ENCODE measurements around the gene MSLN.

The MSLN gene

DNA sequence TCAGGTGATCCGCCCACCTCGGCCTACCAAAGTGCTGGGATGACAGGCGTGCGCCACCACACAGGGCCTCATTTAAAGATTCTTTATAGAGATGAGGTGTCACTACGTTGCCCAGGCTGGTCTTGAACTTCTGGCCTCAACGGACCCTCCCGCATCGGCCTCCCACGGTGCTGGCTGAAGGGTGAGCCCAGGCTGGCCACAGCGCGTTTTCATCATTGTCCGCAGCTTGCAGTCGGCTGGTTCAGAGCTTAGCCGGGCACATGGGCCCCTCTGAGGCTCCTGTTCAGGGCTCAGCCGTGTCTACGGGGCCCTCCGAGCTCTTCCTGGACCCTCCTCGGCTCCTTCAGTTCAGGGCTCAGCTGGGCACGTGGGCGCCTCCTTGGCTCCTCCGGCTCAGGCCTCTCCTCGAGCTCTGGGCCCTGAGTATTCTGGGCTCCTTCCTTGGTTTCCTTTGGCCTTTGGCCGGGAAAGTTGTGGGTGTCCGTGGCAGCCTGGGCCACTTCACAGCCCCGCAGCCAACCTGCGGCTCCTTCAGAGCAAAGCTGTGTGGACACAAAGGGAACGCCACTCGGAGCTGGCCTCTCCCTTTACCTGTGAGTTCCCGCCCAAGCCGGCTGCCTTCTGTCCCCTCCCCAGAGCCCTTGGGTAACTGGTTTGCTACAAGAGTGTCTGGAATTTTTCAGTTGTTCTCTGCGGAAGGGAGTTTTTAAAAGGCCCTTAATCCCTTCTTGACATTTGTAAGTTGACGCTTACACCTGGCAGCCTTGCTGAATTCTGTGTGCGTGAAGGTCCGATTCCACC lies 1.2 kb upstream of the MSLN start:
- no peak for DNase-seq (ENCODE audit: low read depth)

DNA sequence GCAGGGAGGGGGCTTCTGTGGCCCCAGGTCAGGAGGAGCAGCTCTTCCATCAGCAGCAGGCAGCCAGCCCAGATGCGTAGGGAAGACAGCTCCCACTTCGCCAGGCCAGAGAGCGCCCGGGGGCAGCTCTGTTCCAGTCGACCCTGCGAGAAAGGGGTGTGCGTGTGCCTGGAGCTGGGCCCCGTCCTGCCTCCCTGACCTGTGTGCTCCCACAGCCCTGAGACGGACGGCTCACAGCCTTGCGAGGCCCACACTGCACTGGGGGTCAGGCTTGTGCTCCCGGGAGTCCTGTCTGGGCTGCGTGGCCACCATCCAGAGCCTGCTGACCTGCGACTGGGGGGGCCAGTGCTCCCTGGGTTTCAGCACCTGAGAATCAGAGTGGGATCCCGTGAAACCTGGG lies 469 bp upstream of the MSLN start:
- no peak for DNase-seq (ENCODE audit: low read depth)

DNA sequence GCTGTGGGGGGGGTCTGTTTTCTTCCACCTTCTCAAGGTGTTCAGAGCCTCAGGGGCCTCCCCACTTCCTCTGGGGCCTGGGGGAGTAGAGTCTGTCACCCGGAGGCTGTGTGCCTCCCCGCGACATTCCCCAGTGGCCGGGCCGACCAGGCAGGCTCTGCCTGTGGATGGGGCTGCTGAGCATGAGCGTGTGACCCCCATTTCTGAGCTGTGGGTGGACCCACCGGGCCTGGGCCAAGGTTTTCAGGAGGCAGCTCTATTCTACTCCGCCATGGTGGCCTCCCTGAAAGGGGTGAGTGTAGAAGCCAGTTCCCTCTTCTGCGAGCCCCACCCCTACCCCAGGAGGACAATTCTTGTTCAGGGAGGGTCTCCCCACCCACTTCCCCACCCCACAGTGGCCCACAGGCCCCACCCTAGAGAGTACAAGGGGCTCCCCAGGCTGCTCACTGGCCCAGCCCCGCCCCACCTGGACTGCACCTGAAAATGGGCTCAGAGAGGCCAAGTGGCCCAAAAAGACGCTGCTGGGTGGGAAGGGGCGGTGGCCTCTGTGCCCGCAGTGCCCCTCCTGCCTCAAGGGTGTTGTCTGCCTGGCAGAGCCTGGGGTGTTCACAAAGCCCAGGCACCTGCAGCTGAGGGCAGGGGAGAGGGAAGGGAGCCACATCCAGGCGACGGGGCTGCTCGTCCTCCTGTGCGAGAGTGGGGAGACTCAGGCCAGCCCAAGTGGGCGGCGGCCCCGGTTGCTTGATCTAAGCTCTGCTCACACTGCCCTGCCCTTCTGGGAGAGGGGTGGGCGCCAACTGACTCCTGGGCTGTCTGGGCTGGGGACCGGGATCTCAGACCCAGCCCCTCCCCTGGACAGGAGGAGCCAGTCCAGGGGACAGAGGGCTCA lies 1.3 kb downstream of the MSLN start:
- DNase-seq (ENCODE audit: low read depth): no peak

DNA sequence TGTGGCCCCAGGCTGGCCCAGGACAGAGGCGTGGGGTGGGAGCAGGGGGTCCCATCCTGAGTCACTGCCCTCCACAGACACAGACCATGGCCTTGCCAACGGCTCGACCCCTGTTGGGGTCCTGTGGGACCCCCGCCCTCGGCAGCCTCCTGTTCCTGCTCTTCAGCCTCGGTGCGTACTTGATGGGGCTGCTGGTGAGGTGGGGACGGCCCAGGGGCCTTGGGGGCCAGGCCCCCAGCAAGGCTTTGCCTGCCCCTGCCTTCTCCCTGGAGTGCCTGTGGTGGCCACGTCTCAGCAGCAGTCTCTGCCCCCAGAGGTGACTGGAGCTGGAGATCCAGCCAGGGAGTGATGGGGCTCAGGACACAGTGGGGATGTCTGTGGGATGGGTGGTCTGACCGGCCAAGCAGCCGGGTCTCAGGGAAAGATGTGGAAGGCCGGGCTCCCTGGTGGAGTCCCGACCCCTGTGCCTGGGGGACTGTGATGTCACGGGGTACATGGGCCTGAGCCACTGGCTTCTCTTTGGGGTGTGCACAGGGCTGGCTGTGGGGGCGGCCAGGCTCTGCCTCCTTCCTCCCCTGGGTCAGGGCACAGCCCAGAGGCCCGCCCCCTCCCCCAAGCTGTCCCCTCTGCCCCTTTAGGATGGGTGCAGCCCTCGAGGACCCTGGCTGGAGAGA lies 2.2 kb downstream of the MSLN start:
- no peak for DNase-seq (ENCODE audit: low read depth)

DNA sequence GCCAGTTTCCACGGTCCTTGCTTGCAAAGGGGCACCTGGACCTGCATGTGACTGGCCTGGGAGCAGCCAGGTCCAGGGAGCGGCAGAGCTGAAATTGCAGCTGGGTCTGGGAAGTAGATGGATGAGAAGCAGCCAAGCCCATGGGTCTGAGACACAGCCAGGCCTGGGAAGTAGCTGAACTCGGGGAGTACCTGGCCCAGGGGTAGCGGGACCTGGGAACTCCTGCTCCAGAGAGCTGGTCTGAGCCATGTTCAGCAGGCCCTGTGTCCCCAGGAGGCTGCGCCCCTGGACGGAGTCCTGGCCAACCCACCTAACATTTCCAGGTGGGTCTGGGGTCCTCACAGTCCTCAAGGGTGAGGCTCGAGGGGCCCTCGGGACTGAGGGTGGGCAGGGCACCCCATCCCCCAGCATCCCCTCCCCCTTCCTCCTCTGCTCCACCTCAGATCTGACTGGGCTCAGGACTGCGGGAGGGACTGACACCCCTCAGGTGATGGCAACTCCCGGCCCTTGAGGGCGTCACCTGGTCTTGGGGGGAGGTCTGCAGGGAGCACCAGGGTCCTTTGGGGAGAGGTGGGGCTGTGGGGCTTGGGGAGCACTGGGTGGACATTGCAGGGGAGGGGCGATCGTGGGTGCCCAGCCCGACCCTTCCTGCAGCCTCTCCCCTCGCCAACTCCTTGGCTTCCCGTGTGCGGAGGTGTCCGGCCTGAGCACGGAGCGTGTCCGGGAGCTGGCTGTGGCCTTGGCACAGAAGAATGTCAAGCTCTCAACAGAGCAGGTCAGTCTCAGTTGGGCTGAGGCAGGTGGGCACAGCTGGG lies 3.0 kb downstream of the MSLN start:
- no peak for DNase-seq (ENCODE audit: low read depth)

DNA sequence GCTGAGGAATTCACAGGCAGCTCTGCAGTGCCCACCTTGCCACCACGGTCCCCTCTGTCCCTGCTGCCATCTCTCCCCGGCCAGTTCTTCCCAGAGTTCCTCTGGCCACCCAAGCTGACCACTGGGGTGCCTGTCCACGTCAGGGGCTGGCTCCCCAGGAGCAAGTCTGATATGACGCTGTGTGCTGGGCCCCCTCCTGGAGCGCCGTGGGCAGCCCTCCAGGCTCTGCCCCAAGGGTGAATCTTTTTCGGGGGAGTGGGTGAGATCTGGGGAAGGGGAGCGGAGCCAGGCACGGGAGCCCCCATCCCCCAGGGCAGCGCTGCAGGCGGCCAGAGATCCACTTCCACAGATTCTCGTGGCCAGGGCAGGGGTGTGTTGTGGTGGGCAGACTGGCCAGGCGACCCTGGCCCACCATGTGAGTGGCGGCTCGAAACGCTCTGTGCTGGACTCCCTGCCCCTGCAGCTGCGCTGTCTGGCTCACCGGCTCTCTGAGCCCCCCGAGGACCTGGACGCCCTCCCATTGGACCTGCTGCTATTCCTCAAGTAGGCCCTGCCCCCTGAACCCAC lies 3.7 kb downstream of the MSLN start:
- no peak for DNase-seq (ENCODE audit: low read depth)

DNA sequence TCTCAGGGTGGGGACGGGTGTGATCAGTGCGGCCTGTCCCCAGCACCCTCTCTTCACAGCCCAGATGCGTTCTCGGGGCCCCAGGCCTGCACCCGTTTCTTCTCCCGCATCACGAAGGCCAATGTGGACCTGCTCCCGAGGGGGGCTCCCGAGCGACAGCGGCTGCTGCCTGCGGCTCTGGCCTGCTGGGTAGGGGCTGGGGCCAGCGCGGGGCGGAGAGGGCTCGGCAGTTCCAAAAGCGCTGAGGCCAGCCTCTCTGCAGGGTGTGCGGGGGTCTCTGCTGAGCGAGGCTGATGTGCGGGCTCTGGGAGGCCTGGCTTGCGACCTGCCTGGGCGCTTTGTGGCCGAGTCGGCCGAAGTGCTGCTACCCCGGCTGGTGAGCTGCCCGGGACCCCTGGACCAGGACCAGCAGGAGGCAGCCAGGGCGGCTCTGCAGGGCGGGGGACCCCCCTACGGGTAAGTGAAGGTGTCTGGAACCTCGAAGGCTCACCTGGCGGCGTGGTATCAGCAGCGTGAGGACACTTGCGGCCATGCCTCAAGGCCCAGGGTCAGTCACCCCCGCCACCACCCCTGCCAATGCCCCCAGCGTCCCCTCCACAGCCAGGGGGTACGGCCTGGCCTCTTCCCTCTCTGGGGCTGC lies 4.4 kb downstream of the MSLN start:
- no peak for DNase-seq (ENCODE audit: low read depth)

DNA sequence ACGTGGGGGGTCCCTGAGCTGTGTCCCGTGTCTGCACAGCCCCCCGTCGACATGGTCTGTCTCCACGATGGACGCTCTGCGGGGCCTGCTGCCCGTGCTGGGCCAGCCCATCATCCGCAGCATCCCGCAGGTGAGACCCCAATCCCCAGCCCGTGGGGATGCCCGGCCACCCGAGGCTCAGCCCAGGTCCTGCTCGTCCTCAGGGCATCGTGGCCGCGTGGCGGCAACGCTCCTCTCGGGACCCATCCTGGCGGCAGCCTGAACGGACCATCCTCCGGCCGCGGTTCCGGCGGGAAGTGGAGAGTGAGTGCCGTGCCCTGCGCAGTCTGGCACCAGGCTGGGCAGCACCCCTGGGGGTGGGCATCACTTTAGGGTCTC lies 4.9 kb downstream of the MSLN start:
- no peak for DNase-seq (ENCODE audit: low read depth)

DNA sequence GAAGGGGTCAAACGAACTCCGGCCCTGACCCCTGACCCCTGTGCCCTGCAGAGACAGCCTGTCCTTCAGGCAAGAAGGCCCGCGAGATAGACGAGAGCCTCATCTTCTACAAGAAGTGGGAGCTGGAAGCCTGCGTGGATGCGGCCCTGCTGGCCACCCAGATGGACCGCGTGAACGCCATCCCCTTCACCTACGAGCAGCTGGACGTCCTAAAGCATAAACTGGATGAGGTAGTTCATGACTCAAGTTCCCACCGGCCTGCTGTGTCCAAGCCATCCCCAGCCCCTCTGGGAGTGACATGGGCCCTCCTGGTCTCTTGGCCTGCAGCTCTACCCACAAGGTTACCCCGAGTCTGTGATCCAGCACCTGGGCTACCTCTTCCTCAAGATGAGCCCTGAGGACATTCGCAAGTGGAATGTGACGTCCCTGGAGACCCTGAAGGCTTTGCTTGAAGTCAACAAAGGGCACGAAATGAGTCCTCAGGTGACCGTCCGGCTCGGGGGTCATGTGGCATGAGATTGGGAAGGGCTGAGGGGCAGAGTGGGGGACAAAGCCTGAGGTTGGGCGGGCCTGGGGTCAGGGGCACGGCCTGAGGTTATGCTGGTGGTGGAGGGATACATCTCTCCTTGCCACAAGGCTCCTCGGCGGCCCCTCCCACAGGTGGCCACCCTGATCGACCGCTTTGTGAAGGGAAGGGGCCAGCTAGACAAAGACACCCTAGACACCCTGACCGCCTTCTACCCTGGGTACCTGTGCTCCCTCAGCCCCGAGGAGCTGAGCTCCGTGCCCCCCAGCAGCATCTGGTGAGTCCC lies 5.7 kb downstream of the MSLN start:
- no peak for DNase-seq (ENCODE audit: low read depth)

DNA sequence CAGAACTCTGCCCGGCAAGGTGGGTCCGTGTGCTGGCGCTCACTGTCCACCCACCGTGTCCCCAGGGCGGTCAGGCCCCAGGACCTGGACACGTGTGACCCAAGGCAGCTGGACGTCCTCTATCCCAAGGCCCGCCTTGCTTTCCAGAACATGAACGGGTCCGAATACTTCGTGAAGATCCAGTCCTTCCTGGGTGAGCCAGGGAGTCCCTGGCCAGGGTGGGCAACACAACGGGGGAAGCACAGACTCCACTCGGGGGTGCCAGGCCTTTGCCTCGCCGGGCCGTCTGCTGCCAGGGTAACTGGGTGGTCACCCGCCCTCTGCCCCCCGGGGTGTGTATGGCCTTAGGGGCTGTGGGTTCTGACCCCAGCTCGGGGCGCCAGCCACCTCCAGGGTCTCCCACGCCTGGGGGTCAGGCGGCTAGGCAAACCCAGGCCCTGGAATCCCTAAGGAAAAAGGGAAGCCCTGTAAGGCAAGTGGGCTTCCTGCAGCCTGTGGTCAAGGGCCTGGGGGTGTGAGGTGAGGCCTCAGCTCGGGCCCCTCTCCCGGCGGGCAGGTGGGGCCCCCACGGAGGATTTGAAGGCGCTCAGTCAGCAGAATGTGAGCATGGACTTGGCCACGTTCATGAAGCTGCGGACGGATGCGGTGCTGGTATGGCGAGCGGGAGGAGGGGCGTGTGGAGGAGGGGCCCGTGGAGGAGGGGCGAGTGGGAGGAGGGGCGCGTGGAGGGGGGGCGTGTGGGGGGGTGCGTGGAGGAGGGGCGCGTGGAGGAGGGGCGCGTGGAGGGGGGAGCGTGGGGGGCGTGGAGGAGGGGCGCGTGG lies 6.5 kb downstream of the MSLN start:
- no peak for DNase-seq (ENCODE audit: low read depth)

DNA sequence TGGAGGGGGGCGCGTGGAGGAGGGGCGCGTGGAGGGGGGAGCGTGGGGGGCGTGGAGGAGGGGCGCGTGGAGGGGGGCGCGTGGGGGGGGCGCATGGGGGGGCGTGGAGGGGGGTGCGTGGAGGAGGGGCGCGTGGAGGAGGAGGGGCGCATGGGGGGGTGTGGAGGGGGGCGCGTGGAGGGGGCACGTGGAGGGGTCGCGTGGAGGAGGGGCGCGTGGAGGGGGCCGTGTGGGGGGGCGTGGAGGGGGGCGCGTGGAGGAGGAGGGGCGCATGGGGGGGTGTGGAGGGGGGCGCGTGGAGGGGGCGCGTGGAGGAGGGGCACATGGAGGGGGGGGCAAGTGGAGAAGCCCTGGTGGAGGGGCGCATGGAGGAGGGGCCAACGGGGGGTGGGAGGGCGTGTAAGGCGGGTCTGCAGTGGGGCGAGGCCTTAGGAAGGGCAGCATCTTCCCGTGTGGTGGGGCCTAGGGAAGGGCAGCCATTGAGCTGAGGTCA lies 7.3 kb downstream of the MSLN start:
- no peak for DNase-seq (ENCODE audit: low read depth)

DNA sequence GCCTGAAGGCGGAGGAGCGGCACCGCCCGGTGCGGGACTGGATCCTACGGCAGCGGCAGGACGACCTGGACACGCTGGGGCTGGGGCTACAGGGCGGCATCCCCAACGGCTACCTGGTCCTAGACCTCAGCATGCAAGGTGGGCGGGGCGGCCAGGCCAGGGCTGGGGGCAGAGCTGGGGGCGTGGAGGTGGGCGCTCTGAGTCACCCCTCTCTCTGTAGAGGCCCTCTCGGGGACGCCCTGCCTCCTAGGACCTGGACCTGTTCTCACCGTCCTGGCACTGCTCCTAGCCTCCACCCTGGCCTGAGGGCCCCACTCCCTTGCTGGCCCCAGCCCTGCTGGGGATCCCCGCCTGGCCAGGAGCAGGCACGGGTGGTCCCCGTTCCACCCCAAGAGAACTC lies 7.9 kb downstream of the MSLN start:
- no peak for DNase-seq (ENCODE audit: low read depth)

DNA sequence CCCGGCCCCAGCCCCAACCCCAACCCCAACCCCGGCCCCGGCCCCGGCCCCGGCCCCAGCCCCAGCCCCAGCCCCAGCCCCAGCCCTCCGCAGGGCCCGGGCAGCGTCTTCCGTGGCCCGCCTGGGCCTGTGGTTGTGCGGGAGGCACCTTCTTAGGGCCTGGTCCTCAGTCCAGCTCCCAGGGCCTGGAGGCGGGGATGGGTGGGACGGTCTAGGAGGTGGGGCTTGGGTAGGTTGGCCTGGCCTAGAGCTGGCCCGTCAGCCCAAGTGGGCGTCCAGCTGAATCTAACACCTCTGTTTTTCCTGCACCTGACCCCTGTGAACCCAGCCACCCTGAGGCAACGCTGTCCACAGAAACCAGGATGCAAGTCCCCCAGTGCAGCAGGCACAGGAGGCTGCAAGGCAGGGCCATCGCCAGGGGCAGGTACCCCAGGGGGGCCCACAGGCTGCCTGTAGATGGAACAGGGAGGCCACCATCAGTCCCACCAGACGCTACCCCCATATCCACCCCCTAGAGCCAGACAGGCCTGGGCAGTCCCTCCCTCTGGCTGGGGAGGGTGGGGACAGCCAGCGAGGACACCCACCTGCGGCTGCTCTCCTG lies 8.8 kb downstream of the MSLN start:
- no peak for DNase-seq (ENCODE audit: low read depth)

DNA sequence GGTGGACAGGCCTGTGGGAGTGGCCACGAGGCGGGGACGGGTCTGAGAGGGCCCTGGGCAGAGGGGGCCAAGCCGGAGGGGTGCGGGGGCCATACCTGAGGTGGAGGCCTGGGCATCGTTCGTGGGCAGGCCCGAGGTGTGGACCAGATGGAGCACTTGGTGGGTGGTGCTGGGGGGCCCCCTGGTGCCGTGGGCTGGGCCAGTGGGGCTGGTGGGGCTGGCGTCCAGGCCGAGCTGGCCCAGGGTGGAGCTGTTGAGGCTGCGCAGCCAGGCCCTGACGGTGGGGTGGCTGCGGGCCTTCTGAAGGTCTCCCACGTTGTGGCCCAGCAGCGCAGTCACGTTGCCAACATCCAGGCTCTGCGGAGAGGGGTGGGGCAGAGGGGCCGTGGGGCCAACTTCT lies 9.4 kb downstream of the MSLN start:
- DNase-seq (ENCODE audit: low read depth): no peak

DNA sequence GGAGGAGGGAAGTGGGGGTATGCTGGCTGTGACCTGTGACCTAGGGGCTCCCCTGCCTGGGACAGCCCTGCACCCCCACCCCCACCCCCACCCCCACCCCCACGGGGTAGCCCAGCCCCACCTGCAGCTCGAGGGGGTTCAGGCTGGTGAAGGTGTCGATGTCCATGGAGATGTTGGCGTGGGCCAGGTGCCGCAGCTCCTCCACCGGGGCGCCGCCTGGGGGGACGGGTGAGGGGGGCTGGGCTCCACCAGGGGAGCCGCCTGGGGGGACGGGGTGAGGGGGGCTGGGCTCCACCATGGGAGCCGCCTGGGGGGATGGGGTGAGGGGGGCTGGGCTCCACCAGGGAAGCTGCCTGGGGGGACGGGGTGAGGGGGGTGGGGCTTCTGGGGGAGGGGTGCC lies 9.9 kb downstream of the MSLN start:
- no peak for DNase-seq (ENCODE audit: low read depth)

DNA sequence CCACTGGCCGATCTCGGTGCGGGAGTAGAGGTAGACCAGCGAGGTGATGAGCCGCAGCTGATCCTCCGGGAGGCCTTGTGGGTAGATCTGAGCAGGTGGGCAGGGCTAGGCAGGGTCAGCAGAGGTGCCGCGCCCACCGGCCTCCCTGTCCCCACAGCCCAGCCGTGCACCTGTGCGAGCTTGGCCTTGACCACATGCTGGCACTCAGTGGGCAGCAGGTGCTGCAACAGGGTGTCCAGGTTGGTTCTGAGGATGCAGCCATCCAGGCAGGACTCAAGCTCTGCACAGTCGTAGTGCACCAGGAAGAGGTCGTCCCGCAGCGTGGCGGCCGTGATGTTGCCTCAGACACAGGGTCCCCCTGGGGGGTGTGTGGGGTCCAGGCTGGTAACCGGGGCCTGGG lies 12.4 kb downstream of the MSLN start:
- DNase-seq (ENCODE audit: low read depth): no peak

DNA sequence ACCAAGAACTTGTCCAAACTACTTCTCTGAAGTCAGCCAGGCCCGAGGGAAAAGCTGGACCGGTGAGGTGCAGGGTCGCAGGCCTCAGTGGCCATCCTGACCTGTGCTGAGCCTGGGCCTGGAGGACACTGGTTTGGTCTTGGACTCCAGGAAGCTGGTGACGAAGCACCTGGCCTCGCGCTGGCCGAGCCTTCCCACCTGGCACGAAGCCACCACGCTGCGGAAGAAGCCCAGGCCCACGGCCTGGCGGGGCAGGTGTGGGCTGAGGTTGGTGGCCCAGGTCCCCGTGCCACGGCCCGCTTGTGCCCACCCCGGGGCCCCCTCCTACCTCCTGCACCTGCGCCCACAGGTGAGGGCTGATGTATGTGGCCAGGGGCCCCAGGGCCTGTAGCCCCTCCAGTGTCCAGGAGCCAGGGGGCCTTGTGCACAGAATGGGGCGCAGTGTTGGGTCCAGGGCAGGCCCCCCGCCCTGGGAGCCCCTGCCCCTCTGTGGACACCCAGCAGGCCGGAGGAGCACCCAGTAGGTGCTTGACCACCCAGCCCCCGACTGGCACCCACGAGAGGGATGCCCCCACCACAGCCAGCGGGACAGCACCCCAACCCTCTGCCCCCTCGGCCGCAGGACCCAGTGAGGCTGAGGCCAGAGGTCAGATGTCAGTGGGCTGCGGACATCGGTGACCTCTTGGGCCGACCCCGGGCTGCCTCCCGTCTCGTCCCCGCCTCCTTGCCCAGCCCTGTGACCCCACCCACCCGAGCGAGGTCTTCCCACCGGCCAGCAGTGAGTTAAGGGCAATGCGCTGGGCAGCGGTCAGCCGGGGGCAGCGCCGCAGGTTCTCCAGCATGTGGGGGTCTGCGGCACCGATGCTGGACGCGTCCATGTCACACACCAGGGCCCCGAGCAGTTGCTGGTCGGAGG lies 13.8 kb downstream of the MSLN start:
- DNase-seq (ENCODE audit: low read depth): no peak

Measured in T follicular helper cell (primary cell).